Activated B cell treated with CpG ODN at 0.5 μM for 24 hours (primary cell): ENCODE data around the gene TCEA2. TPM values are rescaled to one million over a fixed set of nuclear protein-coding genes. Genes with fewer than 3 reads are reported as not detected.

Experiments used
- ATAC-seq: fragments of 200-7000 bp; cut with Tn5 transposase; one replicate; pipeline ENCODE4 v1.10.0; 2021; ENCODE audit warnings: low read depth, mild to moderate bottlenecking, moderate library complexity
- CTCF ChIA-PET: fragments of 350-600 bp; sonication (Branson Sonifier 250); formaldehyde crosslinking; loops from one replicate; lab custom pipeline; 2021; ENCODE audit warnings: antibody characterized with exemption; lab: Charles Lee
- POLR2A ChIA-PET: fragments of 350-600 bp; sonication (Branson Sonifier 250); formaldehyde crosslinking; loops from one replicate; lab custom pipeline; 2021; ENCODE audit warnings: antibody characterized with exemption; lab: Charles Lee
- DNase-seq: peaks from one replicate; pipeline ENCODE4 v3.0.0; 2022
- H3K27ac Mint-ChIP-seq: one replicate; pipeline ENCODE4 v1.8.0; 2020; ENCODE audit warnings: mixed read lengths
- H3K27me3 Mint-ChIP-seq: one replicate; pipeline ENCODE4 v1.8.0; 2021; ENCODE audit warnings: mixed read lengths
- H3K36me3 Mint-ChIP-seq: one replicate; pipeline ENCODE4 v1.8.0; 2021; ENCODE audit warnings: low read depth, mixed read lengths
- H3K4me1 Mint-ChIP-seq: one replicate; pipeline ENCODE4 v1.8.0; 2021; ENCODE audit warnings: mixed read lengths
- H3K4me3 Mint-ChIP-seq: one replicate; pipeline ENCODE4 v1.8.0; 2020; ENCODE audit warnings: mild to moderate bottlenecking, mixed read lengths
- H3K9me3 Mint-ChIP-seq: one replicate; pipeline ENCODE4 v1.8.0; 2020; ENCODE audit warnings: mixed read lengths
- CTCF ChIP-seq: fragments of 200-600 bp; IDR thresholded peaks from one replicate; pipeline ENCODE4 v1.8.0; 2022; ENCODE audit warnings: antibody characterized with exemption, mild to moderate bottlenecking
- intact Hi-C: fragments of 100-400 bp; cut with micrococcal nuclease; formaldehyde crosslinking; loops from one replicate; pipeline ENCODE4 v1.15.1; 2024
- total RNA-seq: library from RNA; stranded (reverse); gene quantifications from 2 replicates; pipeline ENCODE4 v1.2.3, GENCODE V29; 2022

TCEA2 gene
- total RNA-seq = 20.3 and 20.7 TPM in 2 replicates

GRCh38 chr20:64062596-64063388 lies at the start of gene TCEA2:
TSS of gene TCEA2 (plus strand) at chr20:64063198. CDS start at chr20:64063313, 115 bp downstream.
- peak; percentile 84 for ATAC-seq
- POLR2A ChIA-PET = interaction anchor here (0.5 to 1.9 kb wide), 9 partner anchors 16 to 542 kb away, joined by 3 to 43 read pairs (median 6); partner anchors contain the start of genes GMEB2, LKAAEAR1, OPRL1 and PPDPF
- Mint-ChIP-seq H3K4me3 (peak within 1 kb of the TSS; percentile 88), H3K9me3 (no peaks in the 10 kb centered on the region), H3K36me3 (peaks cover 2% of the 10 kb centered on the region), H3K27me3 (no peaks in the 10 kb centered on the region), H3K27ac (peak within 1 kb of the TSS; percentile 67), H3K4me1 (peaks cover 51% of the 10 kb centered on the region)
- DNase-seq = peak; percentile 94
- CTCF ChIA-PET = interaction anchor here (0.8 to 1.7 kb wide), 3 partner anchors 12 to 24 kb away, joined by 3 to 12 read pairs (median 6); partner anchors contain the start of gene RGS19
- TF ChIP-seq CTCF = no peak
- intact Hi-C loops = loop anchor here (1.0 to 10.0 kb wide), 8 partner anchors 16 to 790 kb away; partner anchors contain the start of genes ARFGAP1, DNAJC5, GMEB2 and PPDPF

GRCh38 chr20:64015635-64016034 lies 47.4 kb upstream of the TCEA2 start:
- ATAC-seq = no peak
- H3K36me3 Mint-ChIP-seq = peaks cover 63% of the 10 kb centered on the region
- no peak for TF ChIP-seq CTCF
- CTCF ChIA-PET = no interaction called here
- H3K4me1 Mint-ChIP-seq = peaks cover 3% of the 10 kb centered on the region
- H3K4me3 Mint-ChIP-seq = no peak overlapping the region
- POLR2A ChIA-PET = no interaction called here
- no peaks in the 10 kb centered on the region for H3K27me3 Mint-ChIP-seq
- DNase-seq = no peak
- no peaks in the 10 kb centered on the region for H3K9me3 Mint-ChIP-seq
- intact Hi-C loops = no loop called here
- H3K27ac Mint-ChIP-seq = no peak overlapping the region

GRCh38 chr20:64021124-64021975 lies 41.6 kb upstream of the TCEA2 start:
- H3K27ac Mint-ChIP-seq = no peak overlapping the region
- ChIA-PET CTCF (no interaction called here), POLR2A (no interaction called here)
- no peak overlapping the region for H3K4me3 Mint-ChIP-seq
- DNase-seq = no peak
- no peak for ATAC-seq
- H3K36me3 Mint-ChIP-seq = peaks cover 79% of the 10 kb centered on the region
- intact Hi-C loops = no loop called here
- H3K9me3 Mint-ChIP-seq = no peaks in the 10 kb centered on the region
- no peak for TF ChIP-seq CTCF
- H3K27me3 Mint-ChIP-seq = no peaks in the 10 kb centered on the region
- no peaks in the 10 kb centered on the region for H3K4me1 Mint-ChIP-seq

- Mint-ChIP-seq H3K27ac (no peak overlapping the region), H3K4me3 (no peak overlapping the region), H3K27me3 (no peaks in the 10 kb centered on the region)
These were observed 40.2 kb upstream of the TCEA2 start for GRCh38 chr20:64022671-64023360.

More at GRCh38 chr20:64022671-64023360, 40.2 kb upstream of the TCEA2 start:
- H3K4me1 Mint-ChIP-seq = no peaks in the 10 kb centered on the region
- POLR2A ChIA-PET = no interaction called here
- no peaks in the 10 kb centered on the region for H3K9me3 Mint-ChIP-seq
- CTCF ChIA-PET = no interaction called here
- no peak for DNase-seq
- no peak for TF ChIP-seq CTCF
- H3K36me3 Mint-ChIP-seq = peaks cover 87% of the 10 kb centered on the region
- intact Hi-C loops = no loop called here
- ATAC-seq = no peak
